HepG2 (cell line): ENCODE results near the gene PDZD4.

Source experiments
- ESRRA ChIP-seq: sonication (generic); formaldehyde crosslinking; IDR thresholded peaks from 2 replicates; pipeline ENCODE4 v1.5.1; 2020; ENCODE audit warnings: mild to moderate bottlenecking, low read depth, missing genetic modification reagents
- RXRA ChIP-seq: sonication (generic); formaldehyde crosslinking; IDR thresholded peaks from 2 replicates; pipeline ENCODE4 v1.5.1; 2020; ENCODE audit warnings: missing genetic modification reagents
- SIN3B ChIP-seq: fragments of 150-350 bp; IDR thresholded peaks from 2 replicates; pipeline ENCODE4 v1.6.1; 2014; ENCODE audit warnings: low read length
- TP53 ChIP-seq: sonication (generic); formaldehyde crosslinking; conservative IDR thresholded peaks from 2 replicates; pipeline ENCODE4 v1.4.0; 2020; ENCODE audit warnings: missing genetic modification reagents
- TF ChIP-seq, protein P1 (sequence below): sonication (generic); formaldehyde crosslinking; IDR thresholded peaks from 2 replicates; pipeline ENCODE4 v1.5.0; 2020; ENCODE audit warnings: mild to moderate bottlenecking, missing genetic modification reagents, moderate library complexity
- TF ChIP-seq, protein P2 (sequence below): sonication (generic); formaldehyde crosslinking; IDR thresholded peaks from 2 replicates; pipeline ENCODE4 v1.5.1; 2020; ENCODE audit warnings: mild to moderate bottlenecking, missing genetic modification reagents, moderate library complexity

DNA sequence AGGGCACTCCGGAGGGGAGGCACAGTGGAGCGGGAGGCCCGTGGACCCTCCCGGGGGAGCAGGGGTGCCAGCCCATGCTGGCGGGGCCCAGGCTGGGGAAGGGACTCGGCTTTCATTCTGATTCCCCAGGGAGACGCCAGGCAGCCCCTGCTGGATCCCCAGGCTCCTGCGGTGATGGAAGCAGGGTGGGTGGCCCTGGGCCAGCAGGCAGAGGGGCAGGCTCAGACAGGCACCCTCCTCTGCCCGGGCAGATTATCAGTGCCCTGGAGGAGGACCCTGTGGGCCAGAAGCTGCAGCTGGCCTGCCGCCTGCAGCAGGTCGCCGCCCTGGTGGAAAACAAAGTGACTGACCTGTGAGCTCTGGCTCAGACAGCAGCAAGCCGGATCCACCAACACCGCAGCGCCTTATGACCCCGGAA lies 51.7 kb downstream of the PDZD4 start:
- TF ChIP-seq, protein P1, sequence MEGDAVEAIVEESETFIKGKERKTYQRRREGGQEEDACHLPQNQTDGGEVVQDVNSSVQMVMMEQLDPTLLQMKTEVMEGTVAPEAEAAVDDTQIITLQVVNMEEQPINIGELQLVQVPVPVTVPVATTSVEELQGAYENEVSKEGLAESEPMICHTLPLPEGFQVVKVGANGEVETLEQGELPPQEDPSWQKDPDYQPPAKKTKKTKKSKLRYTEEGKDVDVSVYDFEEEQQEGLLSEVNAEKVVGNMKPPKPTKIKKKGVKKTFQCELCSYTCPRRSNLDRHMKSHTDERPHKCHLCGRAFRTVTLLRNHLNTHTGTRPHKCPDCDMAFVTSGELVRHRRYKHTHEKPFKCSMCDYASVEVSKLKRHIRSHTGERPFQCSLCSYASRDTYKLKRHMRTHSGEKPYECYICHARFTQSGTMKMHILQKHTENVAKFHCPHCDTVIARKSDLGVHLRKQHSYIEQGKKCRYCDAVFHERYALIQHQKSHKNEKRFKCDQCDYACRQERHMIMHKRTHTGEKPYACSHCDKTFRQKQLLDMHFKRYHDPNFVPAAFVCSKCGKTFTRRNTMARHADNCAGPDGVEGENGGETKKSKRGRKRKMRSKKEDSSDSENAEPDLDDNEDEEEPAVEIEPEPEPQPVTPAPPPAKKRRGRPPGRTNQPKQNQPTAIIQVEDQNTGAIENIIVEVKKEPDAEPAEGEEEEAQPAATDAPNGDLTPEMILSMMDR (CRISPR knock-in tag): no peak
- TF ChIP-seq SIN3B (no peak), RXRA (CRISPR knock-in tag) (no peak), TP53 (CRISPR knock-in tag) (no peak), ESRRA (CRISPR knock-in tag) (no peak)
- TF ChIP-seq, protein P2, sequence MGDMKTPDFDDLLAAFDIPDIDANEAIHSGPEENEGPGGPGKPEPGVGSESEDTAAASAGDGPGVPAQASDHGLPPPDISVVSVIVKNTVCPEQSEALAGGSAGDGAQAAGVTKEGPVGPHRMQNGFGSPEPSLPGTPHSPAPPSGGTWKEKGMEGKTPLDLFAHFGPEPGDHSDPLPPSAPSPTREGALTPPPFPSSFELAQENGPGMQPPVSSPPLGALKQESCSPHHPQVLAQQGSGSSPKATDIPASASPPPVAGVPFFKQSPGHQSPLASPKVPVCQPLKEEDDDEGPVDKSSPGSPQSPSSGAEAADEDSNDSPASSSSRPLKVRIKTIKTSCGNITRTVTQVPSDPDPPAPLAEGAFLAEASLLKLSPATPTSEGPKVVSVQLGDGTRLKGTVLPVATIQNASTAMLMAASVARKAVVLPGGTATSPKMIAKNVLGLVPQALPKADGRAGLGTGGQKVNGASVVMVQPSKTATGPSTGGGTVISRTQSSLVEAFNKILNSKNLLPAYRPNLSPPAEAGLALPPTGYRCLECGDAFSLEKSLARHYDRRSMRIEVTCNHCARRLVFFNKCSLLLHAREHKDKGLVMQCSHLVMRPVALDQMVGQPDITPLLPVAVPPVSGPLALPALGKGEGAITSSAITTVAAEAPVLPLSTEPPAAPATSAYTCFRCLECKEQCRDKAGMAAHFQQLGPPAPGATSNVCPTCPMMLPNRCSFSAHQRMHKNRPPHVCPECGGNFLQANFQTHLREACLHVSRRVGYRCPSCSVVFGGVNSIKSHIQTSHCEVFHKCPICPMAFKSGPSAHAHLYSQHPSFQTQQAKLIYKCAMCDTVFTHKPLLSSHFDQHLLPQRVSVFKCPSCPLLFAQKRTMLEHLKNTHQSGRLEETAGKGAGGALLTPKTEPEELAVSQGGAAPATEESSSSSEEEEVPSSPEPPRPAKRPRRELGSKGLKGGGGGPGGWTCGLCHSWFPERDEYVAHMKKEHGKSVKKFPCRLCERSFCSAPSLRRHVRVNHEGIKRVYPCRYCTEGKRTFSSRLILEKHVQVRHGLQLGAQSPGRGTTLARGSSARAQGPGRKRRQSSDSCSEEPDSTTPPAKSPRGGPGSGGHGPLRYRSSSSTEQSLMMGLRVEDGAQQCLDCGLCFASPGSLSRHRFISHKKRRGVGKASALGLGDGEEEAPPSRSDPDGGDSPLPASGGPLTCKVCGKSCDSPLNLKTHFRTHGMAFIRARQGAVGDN (CRISPR knock-in tag): no peak
